ENCODE data around the gene SCAMP3. TPM values are rescaled to one million over a fixed set of nuclear protein-coding genes. Genes with fewer than 3 reads are reported as not detected.
"Not testable (repeated sequence)": the region's sequence is repeated elsewhere in the genome, so short reads cannot be mapped to it uniquely, and the experiment has no call there.

The SCAMP3 gene
- total RNA-seq, 1 donor from 2014 or later, result 16.2 TPM

GRCh38 chr1:155233502-155233901 lies 28.7 kb downstream of the SCAMP3 start:
- not testable (repeated sequence) for H3K4me3 ChIP-seq (ENCODE audit: low read length in 3 of 3); H3K4me1 ChIP-seq (ENCODE audit: control insufficient read depth in 3 of 3, insufficient read depth in 3 of 3, low read length in 3 of 3); H3K9me3 ChIP-seq (ENCODE audit: control insufficient read depth in 3 of 3, low read length in 3 of 3); H3K9ac ChIP-seq (ENCODE audit: low read depth in 1 of 3, low read length in 3 of 3); H3K27me3 ChIP-seq (ENCODE audit: control insufficient read depth in 3 of 3, insufficient read depth in 3 of 3, low read length in 3 of 3); H3K27ac ChIP-seq (ENCODE audit: low read depth, low read length)
- H3K36me3 ChIP-seq (ENCODE audit: control insufficient read depth in 3 of 3, insufficient read depth in 3 of 3, low read length in 3 of 3), result peaks cover 7 to 19% (median 16%) of the 10 kb centered on the region in 3 donors

- H3K4me1 ChIP-seq (ENCODE audit: control insufficient read depth in 3 of 3, insufficient read depth in 3 of 3, low read length in 3 of 3); H3K27ac ChIP-seq (ENCODE audit: low read depth, low read length); H3K27me3 ChIP-seq (ENCODE audit: control insufficient read depth in 3 of 3, insufficient read depth in 3 of 3, low read length in 3 of 3); H3K4me3 ChIP-seq (ENCODE audit: low read length in 3 of 3); H3K9me3 ChIP-seq (ENCODE audit: control insufficient read depth in 3 of 3, low read length in 3 of 3); H3K9ac ChIP-seq (ENCODE audit: low read depth in 1 of 3, low read length in 3 of 3): not testable (repeated sequence)
- H3K36me3 ChIP-seq (ENCODE audit: control insufficient read depth in 3 of 3, insufficient read depth in 3 of 3, low read length in 3 of 3), result peaks cover 7 to 19% (median 16%) of the 10 kb centered on the region in 3 donors
Measured at GRCh38 chr1:155232001-155232978, 29.9 kb downstream of the SCAMP3 start.

- H3K9ac ChIP-seq (ENCODE audit: low read depth in 1 of 3, low read length in 3 of 3); H3K27ac ChIP-seq (ENCODE audit: low read depth, low read length); H3K36me3 ChIP-seq (ENCODE audit: control insufficient read depth in 3 of 3, insufficient read depth in 3 of 3, low read length in 3 of 3); H3K9me3 ChIP-seq (ENCODE audit: control insufficient read depth in 3 of 3, low read length in 3 of 3); H3K27me3 ChIP-seq (ENCODE audit: control insufficient read depth in 3 of 3, insufficient read depth in 3 of 3, low read length in 3 of 3); H3K4me3 ChIP-seq (ENCODE audit: low read length in 3 of 3): not testable (repeated sequence)
- H3K4me1 ChIP-seq (ENCODE audit: control insufficient read depth in 3 of 3, insufficient read depth in 3 of 3, low read length in 3 of 3), result peaks cover 12 to 16% (median 16%) of the 10 kb centered on the region in 3 donors
Measured at GRCh38 chr1:155231302-155231701, 30.9 kb downstream of the SCAMP3 start.

GRCh38 chr1:155228096-155228427 lies 34.1 kb downstream of the SCAMP3 start:
- Histone ChIP-seq H3K36me3 (ENCODE audit: control insufficient read depth in 3 of 3, insufficient read depth in 3 of 3, low read length in 3 of 3) (no peaks in the 10 kb centered on the region), H3K27me3 (ENCODE audit: control insufficient read depth in 3 of 3, insufficient read depth in 3 of 3, low read length in 3 of 3) (no peaks in the 10 kb centered on the region), H3K9me3 (ENCODE audit: control insufficient read depth in 3 of 3, low read length in 3 of 3) (no peaks in the 10 kb centered on the region), H3K4me1 (ENCODE audit: control insufficient read depth in 3 of 3, insufficient read depth in 3 of 3, low read length in 3 of 3) (peaks cover 14 to 20% (median 17%) of the 10 kb centered on the region in 3 donors), H3K27ac (ENCODE audit: low read depth, low read length) (peak overlapping the region; percentile 78), H3K9ac (ENCODE audit: low read depth in 1 of 3, low read length in 3 of 3) (peak overlapping the region; percentile 72 to 90 (median 81)), H3K4me3 (ENCODE audit: low read length in 3 of 3) (peak overlapping the region; percentile 67 to 71 (median 70))

GRCh38 chr1:155227261-155228095 lies 34.7 kb downstream of the SCAMP3 start:
- Histone ChIP-seq H3K27ac (ENCODE audit: low read depth, low read length) (peak overlapping the region; percentile 78), H3K4me1 (ENCODE audit: control insufficient read depth in 3 of 3, insufficient read depth in 3 of 3, low read length in 3 of 3) (peaks cover 14 to 20% (median 17%) of the 10 kb centered on the region in 3 donors), H3K9me3 (ENCODE audit: control insufficient read depth in 3 of 3, low read length in 3 of 3) (no peaks in the 10 kb centered on the region), H3K36me3 (ENCODE audit: control insufficient read depth in 3 of 3, insufficient read depth in 3 of 3, low read length in 3 of 3) (no peaks in the 10 kb centered on the region), H3K27me3 (ENCODE audit: control insufficient read depth in 3 of 3, insufficient read depth in 3 of 3, low read length in 3 of 3) (no peaks in the 10 kb centered on the region), H3K4me3 (ENCODE audit: low read length in 3 of 3) (peak overlapping the region; percentile 67 to 76 (median 76)), H3K9ac (ENCODE audit: low read depth in 1 of 3, low read length in 3 of 3) (peak overlapping the region; percentile 81 to 90 (median 84))

GRCh38 chr1:155226910-155227260 lies 35.3 kb downstream of the SCAMP3 start:
- H3K27ac ChIP-seq (ENCODE audit: low read depth, low read length), result peak overlapping the region; percentile 78

GRCh38 chr1:155226188-155226909 lies 35.8 kb downstream of the SCAMP3 start:
- no peaks in the 10 kb centered on the region for H3K27me3 ChIP-seq (ENCODE audit: control insufficient read depth in 3 of 3, insufficient read depth in 3 of 3, low read length in 3 of 3)
- H3K4me1 ChIP-seq (ENCODE audit: control insufficient read depth in 3 of 3, insufficient read depth in 3 of 3, low read length in 3 of 3), result peaks cover 13 to 20% (median 14%) of the 10 kb centered on the region in 3 donors
- no peaks in the 10 kb centered on the region for H3K9me3 ChIP-seq (ENCODE audit: control insufficient read depth in 3 of 3, low read length in 3 of 3)
- H3K4me3 ChIP-seq (ENCODE audit: low read length in 3 of 3), result peak overlapping the region; percentile 67 to 76 (median 76)
- peak overlapping the region; percentile 73 to 84 (median 81) for H3K9ac ChIP-seq (ENCODE audit: low read depth in 1 of 3, low read length in 3 of 3)
- no peaks in the 10 kb centered on the region for H3K36me3 ChIP-seq (ENCODE audit: control insufficient read depth in 3 of 3, insufficient read depth in 3 of 3, low read length in 3 of 3)
- H3K27ac ChIP-seq (ENCODE audit: low read depth, low read length), result peak overlapping the region; percentile 78

More at GRCh38 chr1:155226910-155227260, 35.3 kb downstream of the SCAMP3 start:
- Histone ChIP-seq H3K4me1 (ENCODE audit: control insufficient read depth in 3 of 3, insufficient read depth in 3 of 3, low read length in 3 of 3) (peaks cover 13 to 20% (median 14%) of the 10 kb centered on the region in 3 donors), H3K4me3 (ENCODE audit: low read length in 3 of 3) (peak overlapping the region; percentile 67 to 76 (median 76)), H3K9ac (ENCODE audit: low read depth in 1 of 3, low read length in 3 of 3) (peak overlapping the region; percentile 73 to 84 (median 81)), H3K27me3 (ENCODE audit: control insufficient read depth in 3 of 3, insufficient read depth in 3 of 3, low read length in 3 of 3) (no peaks in the 10 kb centered on the region), H3K9me3 (ENCODE audit: control insufficient read depth in 3 of 3, low read length in 3 of 3) (no peaks in the 10 kb centered on the region), H3K36me3 (ENCODE audit: control insufficient read depth in 3 of 3, insufficient read depth in 3 of 3, low read length in 3 of 3) (no peaks in the 10 kb centered on the region)

GRCh38 chr1:155225404-155225759 lies 36.8 kb downstream of the SCAMP3 start:
- peaks cover 13 to 20% (median 14%) of the 10 kb centered on the region in 3 donors for H3K4me1 ChIP-seq (ENCODE audit: control insufficient read depth in 3 of 3, insufficient read depth in 3 of 3, low read length in 3 of 3)
- H3K27me3 ChIP-seq (ENCODE audit: control insufficient read depth in 3 of 3, insufficient read depth in 3 of 3, low read length in 3 of 3); H3K27ac ChIP-seq (ENCODE audit: low read depth, low read length); H3K36me3 ChIP-seq (ENCODE audit: control insufficient read depth in 3 of 3, insufficient read depth in 3 of 3, low read length in 3 of 3); H3K9me3 ChIP-seq (ENCODE audit: control insufficient read depth in 3 of 3, low read length in 3 of 3); H3K9ac ChIP-seq (ENCODE audit: low read depth in 1 of 3, low read length in 3 of 3); H3K4me3 ChIP-seq (ENCODE audit: low read length in 3 of 3): not testable (repeated sequence)

GRCh38 chr1:155223047-155223446 lies 39.1 kb downstream of the SCAMP3 start:
- no peaks in the 10 kb centered on the region for H3K9me3 ChIP-seq (ENCODE audit: control insufficient read depth in 3 of 3, low read length in 3 of 3)
- H3K4me3 ChIP-seq (ENCODE audit: low read length in 3 of 3), result no peak overlapping the region
- H3K36me3 ChIP-seq (ENCODE audit: control insufficient read depth in 3 of 3, insufficient read depth in 3 of 3, low read length in 3 of 3), result no peaks in the 10 kb centered on the region
- H3K27me3 ChIP-seq (ENCODE audit: control insufficient read depth in 3 of 3, insufficient read depth in 3 of 3, low read length in 3 of 3), result no peaks in the 10 kb centered on the region
- H3K9ac ChIP-seq (ENCODE audit: low read depth in 1 of 3, low read length in 3 of 3), result no peak overlapping the region
- no peak overlapping the region for H3K27ac ChIP-seq (ENCODE audit: low read depth, low read length)
- peaks cover 12 to 18% (median 16%) of the 10 kb centered on the region in 3 donors for H3K4me1 ChIP-seq (ENCODE audit: control insufficient read depth in 3 of 3, insufficient read depth in 3 of 3, low read length in 3 of 3)
